HepG2 (cell line): ENCODE data around the gene TMEM240. TPM values are rescaled to one million over a fixed set of nuclear protein-coding genes. Genes with fewer than 3 reads are reported as not detected.

ENCODE experiments used
- ARNTL ChIP-seq: sonication (generic); formaldehyde crosslinking; IDR thresholded peaks from 2 replicates; pipeline ENCODE4 v1.4.0; 2020; ENCODE audit warnings: mild to moderate bottlenecking, missing genetic modification reagents
- EZH2 ChIP-seq: conservative IDR thresholded peaks from 2 replicates; pipeline ENCODE4 v1.6.1; 2012; ENCODE audit warnings: mild to moderate bottlenecking, low read depth, low read length, moderate library complexity
- FOXO1 ChIP-seq: sonication (generic); formaldehyde crosslinking; IDR thresholded peaks from 2 replicates; pipeline ENCODE4 v1.4.0; 2020; ENCODE audit warnings: missing genetic modification reagents
- LCORL ChIP-seq, 2 experiments: fragments of 450-650 bp in 1 of 2; sonication (generic) in 1 of 2; formaldehyde crosslinking in 1 of 2; IDR thresholded peaks; 2 replicates each; pipeline versions ENCODE4 v1.5.0 to v1.6.1; 2017 to 2020; ENCODE audit warnings: antibody characterized with exemption in 1 of 2, missing genetic modification reagents in 1 of 2
- MED13 ChIP-seq: sonication (generic); formaldehyde crosslinking; IDR thresholded peaks from 2 replicates; pipeline ENCODE4 v1.5.0; 2020; ENCODE audit warnings: missing genetic modification reagents
- NFKBIZ ChIP-seq: IDR thresholded peaks from 2 replicates; pipeline ENCODE4 v1.6.1; 2018; ENCODE audit warnings: missing genetic modification reagents, missing compliant biosample characterization
- NR2C2 ChIP-seq: sonication (generic); formaldehyde crosslinking; IDR thresholded peaks from 2 replicates; pipeline ENCODE4 v1.4.0; 2020; ENCODE audit warnings: missing genetic modification reagents, mild to moderate bottlenecking, moderate library complexity, borderline replicate concordance
- ONECUT2 ChIP-seq: sonication (generic); formaldehyde crosslinking; IDR thresholded peaks from 2 replicates; pipeline ENCODE4 v1.4.0; 2020; ENCODE audit warnings: missing genetic modification reagents
- TCF7 ChIP-seq: sonication (generic); IDR thresholded peaks from 2 replicates; pipeline ENCODE4 v1.6.1; 2016; ENCODE audit warnings: antibody characterized with exemption, low read depth
- TEAD3 ChIP-seq: optimal IDR thresholded peaks from 2 replicates; pipeline ENCODE3; 2016; ENCODE audit warnings: borderline replicate concordance
- ZFP41 ChIP-seq: sonication (generic); formaldehyde crosslinking; IDR thresholded peaks from 2 replicates; pipeline ENCODE4 v1.4.0; 2020; ENCODE audit warnings: mild to moderate bottlenecking, missing genetic modification reagents, borderline replicate concordance
- ZNF10 ChIP-seq: sonication (generic); formaldehyde crosslinking; IDR thresholded peaks from 2 replicates; pipeline ENCODE4 v1.4.0; 2020; ENCODE audit warnings: mild to moderate bottlenecking, low read depth, missing genetic modification reagents, borderline replicate concordance
- ZNF329 ChIP-seq: sonication (generic); formaldehyde crosslinking; IDR thresholded peaks from 2 replicates; pipeline ENCODE4 v1.9.0; 2021; ENCODE audit warnings: low read depth, mild to moderate bottlenecking, missing genetic modification reagents
- ZNF549 ChIP-seq: sonication (generic); formaldehyde crosslinking; IDR thresholded peaks from 2 replicates; pipeline ENCODE4 v1.5.0; 2020; ENCODE audit warnings: missing genetic modification reagents
- polyA plus RNA-seq, 8 experiments: library from polyadenylated mRNA; depleted of rRNA in 3 of 8; stranded (reverse) in 7 of 8; unstranded in 1 of 8; fragments of >200 nt; fragmentation: Illumina TruSeq in 4 of 8; extraction: Trizol in 4 of 8; gene quantifications; 2 replicates each; pipeline versions ENCODE4 v1.2.1 to v1.2.3, GENCODE V29; 2011 to 2016; ENCODE audit warnings: low read depth in 4 of 8, missing spikeins in 1 of 8, mixed read lengths in 1 of 8; ENCODE audit not compliant: insufficient read depth in 1 of 8
- total RNA-seq, 5 experiments: library from RNA; depleted of rRNA; stranded (reverse); fragments of >200 nt; fragmentation: Illumina TruSeq; extraction: Trizol; gene quantifications; 2 replicates each; pipeline ENCODE4 v1.2.3, GENCODE V29; 2016; ENCODE audit warnings: low read depth in 1 of 5
- TF ChIP-seq, protein P1 (sequence below): sonication (generic); formaldehyde crosslinking; IDR thresholded peaks from 2 replicates; pipeline ENCODE4 v1.5.0; 2020; ENCODE audit warnings: missing genetic modification reagents
- TF ChIP-seq, protein P2 (sequence below): sonication (generic); formaldehyde crosslinking; IDR thresholded peaks from 2 replicates; pipeline ENCODE4 v1.5.0; 2020; ENCODE audit warnings: mild to moderate bottlenecking, missing genetic modification reagents, borderline replicate concordance
- TF ChIP-seq, protein P3 (sequence below): sonication (generic); formaldehyde crosslinking; IDR thresholded peaks from 2 replicates; pipeline ENCODE4 v1.5.1; 2020; ENCODE audit warnings: mild to moderate bottlenecking, missing genetic modification reagents, moderate library complexity
- TF ChIP-seq, protein P4 (sequence below): sonication (generic); formaldehyde crosslinking; IDR thresholded peaks from 2 replicates; pipeline ENCODE4 v1.5.0; 2020; ENCODE audit warnings: mild to moderate bottlenecking, missing genetic modification reagents
- TF ChIP-seq, protein P5 (sequence below): sonication (generic); formaldehyde crosslinking; IDR thresholded peaks from 2 replicates; pipeline ENCODE4 v1.8.0; 2023; ENCODE audit warnings: mild to moderate bottlenecking, missing genetic modification reagents

Gene TMEM240
- total and polyA plus RNA-seq, 2 of the 13 experiments (the other 11 are each of a cell fraction or from before 2014, with no cell fraction given): 0.17 TPM; not detected in 1

DNA sequence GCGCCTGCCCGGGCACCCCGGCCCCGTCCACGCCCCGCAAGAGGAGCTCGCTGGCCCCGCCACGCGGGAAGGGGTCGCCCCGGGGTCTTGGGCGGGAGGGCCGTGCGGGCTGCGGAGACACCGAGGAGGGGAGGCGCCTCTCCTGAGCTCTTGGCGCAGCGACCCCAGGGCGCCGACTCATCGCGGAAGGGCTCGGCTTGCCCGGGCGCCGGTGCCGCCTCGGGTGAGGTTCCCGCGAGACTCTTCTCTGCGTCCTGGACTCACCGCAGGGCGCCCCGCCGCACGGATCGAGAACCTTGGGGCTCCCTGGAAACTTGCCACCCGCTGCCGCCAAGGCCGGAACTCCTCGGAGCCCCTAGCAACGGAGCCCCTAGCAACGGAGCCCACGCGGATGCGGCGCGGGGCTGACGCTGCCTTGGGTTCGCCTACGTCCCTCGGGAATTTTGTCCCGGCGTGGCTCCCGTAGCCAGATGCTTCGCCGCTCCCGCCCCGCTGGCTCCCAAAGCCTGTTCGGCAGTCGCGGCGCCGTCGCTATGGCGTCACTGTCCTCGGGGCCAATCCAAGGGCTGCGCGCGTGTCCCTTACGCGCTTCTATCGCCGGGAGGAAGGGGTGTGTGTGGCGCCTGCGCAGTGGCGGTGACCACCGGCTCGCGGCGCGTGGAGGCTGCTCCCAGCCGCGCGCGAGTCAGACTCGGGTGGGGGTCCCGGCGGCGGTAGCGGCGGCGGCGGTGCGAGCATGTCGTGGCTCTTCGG lies 28.7 kb downstream of the TMEM240 start, which contains the start of gene ATAD3A (continued):
- TF ChIP-seq LCORL (IDR thresholded peaks at IDR 0.05) (no peak), LCORL (CRISPR knock-in tag; IDR thresholded peaks at IDR 0.05) (peak; percentile 49; the same call in 1 of the 2 replicates), ONECUT2 (CRISPR knock-in tag) (no peak), ZNF549 (CRISPR knock-in tag) (no peak), ZNF10 (CRISPR knock-in tag) (no peak), NR2C2 (CRISPR knock-in tag) (peak; percentile 79), TEAD3 (CRISPR knock-in tag) (peak; percentile 70), ARNTL (CRISPR knock-in tag) (no peak), ZNF329 (no peak), TCF7 (no peak), ZFP41 (CRISPR knock-in tag) (no peak), EZH2 (no peak), FOXO1 (CRISPR knock-in tag) (no peak; the same call in 1 of the 2 replicates), NFKBIZ (CRISPR knock-in tag) (no peak), MED13 (CRISPR knock-in tag) (peak; percentile 74; the same call in 1 of the 2 replicates)
- TF ChIP-seq, protein P1, sequence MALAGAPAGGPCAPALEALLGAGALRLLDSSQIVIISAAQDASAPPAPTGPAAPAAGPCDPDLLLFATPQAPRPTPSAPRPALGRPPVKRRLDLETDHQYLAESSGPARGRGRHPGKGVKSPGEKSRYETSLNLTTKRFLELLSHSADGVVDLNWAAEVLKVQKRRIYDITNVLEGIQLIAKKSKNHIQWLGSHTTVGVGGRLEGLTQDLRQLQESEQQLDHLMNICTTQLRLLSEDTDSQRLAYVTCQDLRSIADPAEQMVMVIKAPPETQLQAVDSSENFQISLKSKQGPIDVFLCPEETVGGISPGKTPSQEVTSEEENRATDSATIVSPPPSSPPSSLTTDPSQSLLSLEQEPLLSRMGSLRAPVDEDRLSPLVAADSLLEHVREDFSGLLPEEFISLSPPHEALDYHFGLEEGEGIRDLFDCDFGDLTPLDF (CRISPR knock-in tag): peak; percentile 94
- TF ChIP-seq, protein P2, sequence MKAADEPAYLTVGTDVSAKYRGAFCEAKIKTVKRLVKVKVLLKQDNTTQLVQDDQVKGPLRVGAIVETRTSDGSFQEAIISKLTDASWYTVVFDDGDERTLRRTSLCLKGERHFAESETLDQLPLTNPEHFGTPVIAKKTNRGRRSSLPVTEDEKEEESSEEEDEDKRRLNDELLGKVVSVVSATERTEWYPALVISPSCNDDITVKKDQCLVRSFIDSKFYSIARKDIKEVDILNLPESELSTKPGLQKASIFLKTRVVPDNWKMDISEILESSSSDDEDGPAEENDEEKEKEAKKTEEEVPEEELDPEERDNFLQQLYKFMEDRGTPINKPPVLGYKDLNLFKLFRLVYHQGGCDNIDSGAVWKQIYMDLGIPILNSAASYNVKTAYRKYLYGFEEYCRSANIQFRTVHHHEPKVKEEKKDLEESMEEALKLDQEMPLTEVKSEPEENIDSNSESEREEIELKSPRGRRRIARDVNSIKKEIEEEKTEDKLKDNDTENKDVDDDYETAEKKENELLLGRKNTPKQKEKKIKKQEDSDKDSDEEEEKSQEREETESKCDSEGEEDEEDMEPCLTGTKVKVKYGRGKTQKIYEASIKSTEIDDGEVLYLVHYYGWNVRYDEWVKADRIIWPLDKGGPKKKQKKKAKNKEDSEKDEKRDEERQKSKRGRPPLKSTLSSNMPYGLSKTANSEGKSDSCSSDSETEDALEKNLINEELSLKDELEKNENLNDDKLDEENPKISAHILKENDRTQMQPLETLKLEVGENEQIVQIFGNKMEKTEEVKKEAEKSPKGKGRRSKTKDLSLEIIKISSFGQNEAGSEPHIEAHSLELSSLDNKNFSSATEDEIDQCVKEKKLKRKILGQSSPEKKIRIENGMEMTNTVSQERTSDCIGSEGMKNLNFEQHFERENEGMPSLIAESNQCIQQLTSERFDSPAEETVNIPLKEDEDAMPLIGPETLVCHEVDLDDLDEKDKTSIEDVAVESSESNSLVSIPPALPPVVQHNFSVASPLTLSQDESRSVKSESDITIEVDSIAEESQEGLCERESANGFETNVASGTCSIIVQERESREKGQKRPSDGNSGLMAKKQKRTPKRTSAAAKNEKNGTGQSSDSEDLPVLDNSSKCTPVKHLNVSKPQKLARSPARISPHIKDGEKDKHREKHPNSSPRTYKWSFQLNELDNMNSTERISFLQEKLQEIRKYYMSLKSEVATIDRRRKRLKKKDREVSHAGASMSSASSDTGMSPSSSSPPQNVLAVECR: peak; percentile 99
- TF ChIP-seq, protein P3, sequence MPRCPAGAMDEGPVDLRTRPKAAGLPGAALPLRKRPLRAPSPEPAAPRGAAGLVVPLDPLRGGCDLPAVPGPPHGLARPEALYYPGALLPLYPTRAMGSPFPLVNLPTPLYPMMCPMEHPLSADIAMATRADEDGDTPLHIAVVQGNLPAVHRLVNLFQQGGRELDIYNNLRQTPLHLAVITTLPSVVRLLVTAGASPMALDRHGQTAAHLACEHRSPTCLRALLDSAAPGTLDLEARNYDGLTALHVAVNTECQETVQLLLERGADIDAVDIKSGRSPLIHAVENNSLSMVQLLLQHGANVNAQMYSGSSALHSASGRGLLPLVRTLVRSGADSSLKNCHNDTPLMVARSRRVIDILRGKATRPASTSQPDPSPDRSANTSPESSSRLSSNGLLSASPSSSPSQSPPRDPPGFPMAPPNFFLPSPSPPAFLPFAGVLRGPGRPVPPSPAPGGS (CRISPR knock-in tag): peak; percentile 61; the same call in 1 of the 2 replicates
- TF ChIP-seq, protein P4, sequence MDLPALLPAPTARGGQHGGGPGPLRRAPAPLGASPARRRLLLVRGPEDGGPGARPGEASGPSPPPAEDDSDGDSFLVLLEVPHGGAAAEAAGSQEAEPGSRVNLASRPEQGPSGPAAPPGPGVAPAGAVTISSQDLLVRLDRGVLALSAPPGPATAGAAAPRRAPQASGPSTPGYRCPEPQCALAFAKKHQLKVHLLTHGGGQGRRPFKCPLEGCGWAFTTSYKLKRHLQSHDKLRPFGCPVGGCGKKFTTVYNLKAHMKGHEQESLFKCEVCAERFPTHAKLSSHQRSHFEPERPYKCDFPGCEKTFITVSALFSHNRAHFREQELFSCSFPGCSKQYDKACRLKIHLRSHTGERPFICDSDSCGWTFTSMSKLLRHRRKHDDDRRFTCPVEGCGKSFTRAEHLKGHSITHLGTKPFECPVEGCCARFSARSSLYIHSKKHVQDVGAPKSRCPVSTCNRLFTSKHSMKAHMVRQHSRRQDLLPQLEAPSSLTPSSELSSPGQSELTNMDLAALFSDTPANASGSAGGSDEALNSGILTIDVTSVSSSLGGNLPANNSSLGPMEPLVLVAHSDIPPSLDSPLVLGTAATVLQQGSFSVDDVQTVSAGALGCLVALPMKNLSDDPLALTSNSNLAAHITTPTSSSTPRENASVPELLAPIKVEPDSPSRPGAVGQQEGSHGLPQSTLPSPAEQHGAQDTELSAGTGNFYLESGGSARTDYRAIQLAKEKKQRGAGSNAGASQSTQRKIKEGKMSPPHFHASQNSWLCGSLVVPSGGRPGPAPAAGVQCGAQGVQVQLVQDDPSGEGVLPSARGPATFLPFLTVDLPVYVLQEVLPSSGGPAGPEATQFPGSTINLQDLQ (CRISPR knock-in tag): no peak
- TF ChIP-seq, protein P5, sequence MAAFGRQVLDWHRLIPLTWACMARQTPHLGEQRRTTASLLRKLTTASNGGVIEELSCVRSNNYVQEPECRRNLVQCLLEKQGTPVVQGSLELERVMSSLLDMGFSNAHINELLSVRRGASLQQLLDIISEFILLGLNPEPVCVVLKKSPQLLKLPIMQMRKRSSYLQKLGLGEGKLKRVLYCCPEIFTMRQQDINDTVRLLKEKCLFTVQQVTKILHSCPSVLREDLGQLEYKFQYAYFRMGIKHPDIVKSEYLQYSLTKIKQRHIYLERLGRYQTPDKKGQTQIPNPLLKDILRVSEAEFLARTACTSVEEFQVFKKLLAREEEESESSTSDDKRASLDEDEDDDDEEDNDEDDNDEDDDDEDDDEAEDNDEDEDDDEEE (CRISPR knock-in tag): peak; percentile 84
